GM21423 (cell line): Measurements from ENCODE around the gene ATP11A.
"Not testable (repeated sequence)": the region's sequence is repeated elsewhere in the genome, so short reads cannot be mapped to it uniquely, and the experiment has no call there.

Experiments used
- ATAC-seq: cut with Tn5 transposase; IDR thresholded peaks from one replicate; pipeline ENCODE4 v1.9.1; 2021; ENCODE audit warnings: mild to moderate bottlenecking, moderate library complexity; ENCODE audit not compliant: unreplicated experiment

Gene ATP11A

DNA sequence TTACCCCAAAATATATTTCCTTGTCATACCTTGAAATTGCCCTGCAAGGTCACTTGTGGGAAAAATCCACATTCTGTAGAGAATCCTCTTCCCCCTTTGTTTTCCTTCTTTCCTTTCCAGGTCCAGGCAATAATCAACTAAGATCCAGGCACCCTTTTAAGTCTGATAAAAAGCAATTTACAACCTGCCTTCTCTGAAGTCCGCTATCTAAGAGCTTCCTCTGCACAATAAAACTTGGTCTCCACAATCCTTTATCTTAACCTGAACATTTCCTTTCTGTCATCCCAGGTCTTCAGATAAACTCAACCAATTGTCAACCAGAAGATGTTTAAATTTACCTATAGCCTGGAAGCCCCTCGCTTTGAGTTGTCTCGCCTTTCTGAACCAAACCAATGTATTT lies 19.5 kb downstream of the ATP11A start:
- ATAC-seq, result not testable (repeated sequence)

DNA sequence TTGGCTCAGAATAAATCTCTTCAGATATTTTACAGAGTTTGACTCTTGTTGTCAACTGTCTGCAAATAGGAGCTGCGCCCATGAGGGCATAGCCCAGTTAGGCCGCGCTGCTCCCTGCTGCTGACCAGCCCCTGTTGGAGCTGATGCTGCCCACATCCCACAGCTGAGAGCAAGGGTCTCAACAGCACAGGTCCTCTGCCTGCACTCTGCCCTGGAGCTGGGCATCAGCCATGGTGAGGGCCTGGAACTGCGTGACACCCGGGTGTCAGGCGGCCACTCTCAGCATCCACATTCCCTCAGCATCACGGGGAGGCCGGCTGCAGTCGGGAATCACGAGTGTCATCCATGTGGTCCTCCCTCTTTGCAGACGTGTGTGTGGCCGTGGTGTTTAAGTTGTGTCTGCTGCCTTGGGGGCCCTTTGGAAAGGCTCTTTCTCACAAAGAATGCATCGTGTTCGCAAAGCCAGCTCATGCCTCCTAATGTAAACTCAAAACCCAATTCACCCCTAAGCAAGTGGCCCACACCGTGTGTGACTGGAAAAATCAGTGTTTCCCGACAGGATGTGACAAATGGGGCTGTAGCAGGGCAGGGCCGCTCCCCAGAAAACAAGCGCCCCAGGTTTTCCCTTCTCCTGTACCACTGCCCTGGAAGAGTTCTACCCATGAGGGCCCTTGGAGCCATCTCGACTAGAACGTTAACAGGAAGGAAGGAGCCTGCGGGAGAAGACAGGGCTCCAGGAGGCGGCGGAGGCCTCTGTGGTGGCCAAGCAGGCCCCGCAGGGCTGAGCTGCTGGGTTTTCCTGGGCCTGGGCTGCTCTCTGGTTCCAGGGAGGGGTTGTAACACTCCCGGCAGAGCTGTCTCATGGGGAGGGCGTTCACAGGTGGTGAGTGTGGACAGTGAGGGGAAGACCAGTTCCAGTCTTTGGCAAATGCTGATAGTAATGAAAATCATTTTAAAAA lies 20.3 kb downstream of the ATP11A start:
- ATAC-seq, result no peak

DNA sequence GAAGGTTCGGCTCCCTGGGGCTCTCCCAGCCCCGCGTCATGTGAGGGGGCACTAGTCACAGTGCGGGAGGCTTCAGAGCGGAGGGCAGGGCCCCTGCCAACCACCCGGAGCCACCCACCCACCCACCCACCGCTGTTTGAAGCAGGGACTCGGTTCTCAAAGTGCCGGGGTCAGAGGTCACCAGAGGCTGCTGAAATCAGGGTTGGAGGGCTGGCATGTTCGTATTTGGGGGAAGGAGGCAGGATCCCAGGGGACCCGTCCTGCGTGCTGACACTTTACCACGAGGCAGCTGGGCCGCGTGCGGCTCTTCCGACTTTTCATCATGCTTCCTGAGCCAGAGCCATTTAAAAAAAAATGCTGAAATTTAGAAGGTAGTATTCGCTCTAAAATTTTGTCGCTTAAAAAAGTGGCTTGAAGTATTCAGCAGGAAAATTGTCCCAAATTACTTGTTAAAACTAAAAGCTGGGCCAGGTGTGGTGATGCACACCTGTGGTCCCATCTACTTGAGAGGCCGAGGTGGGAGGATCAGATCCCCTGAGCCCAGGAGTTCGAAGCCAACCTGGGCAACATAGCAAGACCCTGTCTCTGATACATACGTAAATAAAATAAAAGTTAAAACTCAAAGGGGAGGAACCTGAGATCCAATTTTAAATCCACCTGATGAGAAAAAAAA lies 21.2 kb downstream of the ATP11A start:
- ATAC-seq, result no peak

DNA sequence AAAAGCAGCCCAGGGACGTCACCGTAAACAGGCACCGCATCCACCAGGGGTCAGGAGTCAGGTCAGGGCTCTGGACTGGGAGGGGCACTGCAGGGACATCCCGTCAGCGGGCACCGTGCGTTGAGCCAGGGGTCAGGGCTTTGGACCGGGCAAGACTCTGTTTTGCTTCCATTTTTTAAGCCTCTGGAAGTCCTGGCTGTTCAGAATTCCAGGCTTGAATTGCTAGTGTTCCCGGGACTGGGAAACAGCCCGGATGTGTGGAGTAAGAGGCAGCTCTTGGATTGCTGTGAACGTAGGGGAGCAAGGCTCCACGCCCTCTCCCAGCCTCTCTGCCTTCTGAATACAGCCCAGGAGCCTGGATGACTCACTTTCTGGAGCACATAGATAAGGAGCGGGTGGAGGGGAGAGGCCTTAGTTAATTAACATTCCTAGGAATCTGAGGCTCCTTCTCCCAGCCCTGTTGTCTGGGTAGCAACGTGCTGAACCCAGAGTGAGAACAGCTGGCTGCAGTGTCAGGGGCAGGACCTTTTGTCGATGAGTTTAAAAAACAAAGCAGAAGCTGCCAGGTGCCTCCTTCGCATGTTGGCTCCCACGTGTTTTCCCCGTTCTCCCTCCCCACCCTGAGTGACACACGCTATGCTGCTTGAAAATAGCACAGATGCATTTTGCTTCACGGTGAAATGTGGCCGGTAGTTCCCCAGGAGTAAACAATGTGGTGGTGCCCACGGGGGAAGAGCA lies 21.9 kb downstream of the ATP11A start:
- ATAC-seq, result no peak

DNA sequence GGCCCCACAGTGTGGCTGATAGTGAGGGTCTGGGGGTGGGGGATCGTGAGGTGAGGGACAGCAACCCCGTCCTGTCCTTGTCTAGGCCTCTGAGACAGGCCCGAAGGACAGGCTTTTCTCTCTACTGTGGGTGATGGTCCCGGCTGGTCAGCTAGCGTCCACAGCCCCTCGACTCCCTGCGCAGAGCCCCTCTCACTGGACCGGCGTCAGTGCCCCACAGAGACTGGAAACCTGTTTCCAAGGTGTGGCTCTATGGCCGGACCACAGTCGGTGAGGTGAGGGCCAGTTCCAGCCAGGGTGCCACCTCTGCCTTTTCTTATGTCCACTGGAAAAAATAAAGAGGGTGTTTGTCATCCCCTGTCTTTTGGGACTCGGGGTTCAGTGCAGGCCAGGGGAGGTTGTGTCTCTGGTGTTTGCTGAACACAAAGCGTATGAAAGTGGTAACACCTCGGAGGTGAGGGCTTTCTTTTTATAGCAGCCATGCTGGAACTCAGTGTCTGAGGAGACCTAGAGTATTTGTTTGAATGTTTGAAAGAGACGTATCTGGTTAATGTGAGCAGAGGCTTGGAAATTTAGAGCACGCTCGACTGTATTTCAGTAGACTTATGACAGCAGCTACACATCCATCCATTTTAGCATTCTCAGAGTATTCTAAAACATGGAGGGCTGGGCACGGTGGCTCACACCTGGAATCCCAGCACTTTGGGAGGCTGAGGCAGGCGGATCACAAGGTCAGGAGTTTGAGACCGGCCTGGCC lies 22.8 kb downstream of the ATP11A start:
- no peak for ATAC-seq

DNA sequence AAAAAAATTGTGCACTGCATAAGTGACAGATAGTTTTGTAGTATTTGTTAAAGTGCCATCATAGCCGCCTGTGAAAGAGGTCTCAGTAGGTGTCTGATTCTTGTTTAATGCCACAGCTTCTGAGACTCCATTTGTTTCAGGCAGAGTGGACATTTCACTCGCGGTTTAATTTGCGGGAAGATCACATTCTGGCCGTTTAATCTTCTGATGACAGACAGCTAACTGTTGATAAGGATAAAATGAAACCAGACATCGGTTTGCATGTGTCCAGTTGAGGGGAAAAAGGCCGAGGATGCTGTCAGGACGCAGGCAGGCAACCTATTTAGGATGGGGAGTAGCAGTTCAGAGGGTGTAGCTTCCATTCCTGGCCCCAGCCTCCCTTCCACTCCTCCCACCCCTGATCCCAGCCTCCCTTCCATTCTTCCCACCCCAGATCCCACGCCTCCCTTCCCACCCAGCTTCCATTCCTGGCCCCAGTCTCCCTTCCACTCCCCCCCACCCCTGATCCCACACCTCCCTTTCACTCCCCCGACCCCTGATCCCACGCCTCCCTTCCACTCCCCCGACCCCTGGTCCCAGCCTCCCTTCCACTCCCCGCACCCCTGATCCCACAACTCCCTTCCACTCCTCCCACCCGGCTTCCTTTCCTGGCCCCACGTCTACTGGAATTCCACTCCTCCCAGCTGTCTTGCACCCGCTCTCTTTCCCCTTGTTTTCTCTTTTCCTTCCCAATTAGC lies 23.8 kb downstream of the ATP11A start:
- no peak for ATAC-seq

DNA sequence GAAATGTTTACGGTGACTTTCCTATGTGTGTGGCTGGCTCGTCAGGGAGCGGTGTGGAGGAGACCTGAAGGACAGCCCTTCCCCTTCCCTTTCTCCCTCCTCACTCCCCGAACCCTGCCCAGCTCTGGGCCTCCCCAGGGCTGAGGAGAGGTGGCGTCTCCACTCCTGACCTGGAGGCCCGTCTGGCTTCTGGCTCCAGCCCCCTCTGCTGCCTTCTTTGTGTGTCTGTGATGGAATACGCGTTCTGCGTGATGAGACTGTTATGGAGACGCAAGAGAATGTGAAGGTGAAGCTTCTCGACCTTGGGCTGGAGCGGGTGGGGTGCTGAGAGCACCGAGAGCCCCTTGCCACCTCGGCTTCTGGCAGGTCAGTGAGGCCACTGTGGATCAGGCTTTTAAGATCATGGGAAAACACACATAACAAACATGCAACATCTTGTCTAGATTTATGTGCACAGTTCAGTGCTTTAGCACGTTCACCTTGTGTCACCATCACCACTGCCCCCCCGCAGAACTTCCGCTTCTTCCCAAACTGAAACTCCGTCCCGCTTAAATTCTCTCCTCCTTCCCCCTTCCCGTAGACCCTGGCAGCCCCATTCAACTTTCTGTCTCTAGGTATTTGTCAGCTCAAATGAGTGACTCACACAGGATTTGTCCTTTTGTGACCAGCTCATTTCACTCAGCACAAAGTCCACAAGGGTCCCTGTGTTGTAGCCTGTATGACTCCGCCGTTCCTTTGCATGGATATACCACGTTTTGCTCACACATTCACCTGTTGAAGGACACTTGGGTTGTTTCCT lies 24.7 kb downstream of the ATP11A start:
- no peak for ATAC-seq

DNA sequence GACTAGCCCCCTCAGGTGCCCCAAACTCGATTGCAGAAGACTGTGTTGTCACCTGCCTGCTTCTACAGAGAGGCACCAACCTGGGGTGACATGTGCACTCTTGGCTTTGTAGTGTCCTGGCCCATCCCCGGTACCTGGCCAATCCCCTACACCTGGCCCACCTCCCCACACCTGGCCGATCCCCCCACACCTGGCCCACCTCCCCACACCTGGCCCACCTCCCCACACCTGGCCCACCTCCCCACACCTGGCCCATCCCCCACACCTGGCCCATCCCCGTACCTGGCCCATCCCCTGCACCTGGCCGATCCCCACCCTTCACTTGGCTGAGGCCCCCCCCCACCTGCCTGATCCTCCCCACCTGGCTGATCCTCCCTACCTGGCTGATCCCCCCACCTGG lies 25.4 kb downstream of the ATP11A start:
- ATAC-seq, result no peak

DNA sequence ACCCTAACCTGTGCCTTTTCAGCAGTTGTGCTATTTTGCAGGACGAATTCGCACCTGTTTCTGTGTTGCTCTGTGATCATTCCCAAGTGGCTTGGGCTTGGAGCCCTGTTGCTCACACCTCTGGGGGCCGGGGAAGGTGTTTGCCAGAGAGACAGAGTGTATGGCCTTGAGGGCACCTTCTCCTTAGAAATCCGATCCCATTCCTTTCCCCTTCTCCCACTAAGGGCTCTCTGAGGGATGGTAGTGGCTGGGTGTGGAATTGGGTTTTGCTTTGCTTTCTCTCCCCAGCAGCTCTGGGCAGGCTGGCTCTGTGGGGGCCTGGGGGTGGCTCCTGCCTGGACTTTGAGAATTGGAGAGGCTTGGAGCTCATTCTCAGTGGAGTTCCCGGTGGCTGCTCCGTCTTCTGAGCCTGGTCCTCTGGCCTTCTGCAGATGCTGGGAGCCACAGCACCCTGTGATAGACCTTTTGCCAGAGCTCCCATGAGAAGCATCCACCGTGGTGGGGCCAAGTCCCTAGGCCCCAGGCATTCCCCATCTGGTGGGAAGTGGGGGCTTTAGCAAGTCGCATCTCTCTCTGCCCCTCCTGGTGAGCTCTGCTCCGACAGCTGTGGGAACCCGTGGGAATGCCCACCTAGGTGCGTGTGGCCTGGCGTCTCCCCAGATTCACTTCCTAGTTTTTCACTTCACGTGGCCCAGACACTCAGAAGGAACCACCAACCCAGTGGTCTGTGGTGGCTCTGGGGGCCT lies 26.1 kb downstream of the ATP11A start:
- ATAC-seq, result no peak

DNA sequence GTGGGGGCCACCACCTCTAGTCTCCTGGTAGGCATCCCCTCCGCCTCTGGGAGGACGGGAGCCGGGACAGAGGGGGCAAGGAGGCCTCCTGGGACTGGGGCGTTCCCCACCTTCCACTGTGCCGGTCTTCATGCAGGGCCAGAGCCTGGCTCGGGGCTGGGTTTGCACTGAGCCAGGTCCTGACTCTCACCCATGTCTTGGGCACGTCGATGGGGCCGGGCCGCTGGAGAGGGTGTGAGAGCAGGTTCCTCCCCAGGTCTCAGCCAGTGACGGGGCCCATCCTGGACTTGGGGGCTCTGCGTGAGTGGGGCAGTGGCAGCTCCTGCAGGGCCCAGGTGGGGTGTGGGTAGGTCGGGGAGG lies 26.6 kb downstream of the ATP11A start:
- ATAC-seq, result no peak

DNA sequence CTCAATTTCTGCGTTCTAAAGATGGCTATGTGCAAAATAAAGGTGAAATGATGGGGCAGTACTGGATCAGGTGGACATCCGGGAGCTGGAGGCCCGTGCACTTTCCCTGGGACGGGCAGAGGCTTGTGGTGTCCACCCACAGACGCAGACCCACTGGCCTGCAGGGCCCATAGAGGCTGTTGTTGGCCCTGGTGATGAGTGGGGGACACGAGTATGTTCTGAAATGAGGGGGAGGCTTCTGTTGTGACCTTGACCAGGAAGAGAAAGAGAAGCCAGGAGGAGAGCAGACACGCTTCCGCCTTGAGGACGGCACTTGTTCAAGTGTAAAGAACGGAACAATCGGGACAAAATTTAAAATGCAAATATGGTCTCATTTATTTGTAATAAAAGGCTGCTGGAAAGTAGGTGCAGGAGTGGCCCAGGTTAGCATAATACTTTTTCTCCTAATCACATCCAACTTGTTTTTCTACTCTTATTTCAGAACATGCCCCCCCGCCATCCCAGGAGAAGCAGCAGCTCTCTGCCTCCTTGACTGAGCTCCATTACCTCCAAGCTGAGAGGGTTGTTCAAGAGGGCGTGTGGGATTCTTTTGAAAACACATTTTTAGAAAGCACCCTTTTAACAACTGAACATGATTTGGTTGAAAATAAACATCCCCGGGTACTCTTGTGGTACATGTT lies 27.1 kb downstream of the ATP11A start:
- no peak for ATAC-seq

DNA sequence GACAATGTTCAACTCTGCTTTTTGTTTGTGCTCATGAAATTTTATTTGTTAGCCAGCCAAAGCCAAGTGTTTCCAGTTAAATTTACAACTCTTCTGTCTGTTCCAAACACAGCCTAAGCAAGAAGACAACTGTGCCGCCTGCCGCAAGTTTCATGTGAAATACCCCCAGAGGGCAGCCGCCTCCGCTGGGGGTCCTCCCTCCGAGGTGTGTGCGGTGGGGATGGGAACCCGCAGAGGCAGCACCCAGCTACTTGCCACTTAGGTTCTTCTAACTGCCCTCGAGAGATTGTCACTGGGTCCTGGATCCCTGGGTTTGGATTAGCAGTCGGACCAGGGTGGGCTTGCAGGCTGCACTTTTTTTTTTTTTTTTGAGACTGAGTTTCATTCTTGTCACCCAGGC lies 28.5 kb downstream of the ATP11A start:
- no peak for ATAC-seq

DNA sequence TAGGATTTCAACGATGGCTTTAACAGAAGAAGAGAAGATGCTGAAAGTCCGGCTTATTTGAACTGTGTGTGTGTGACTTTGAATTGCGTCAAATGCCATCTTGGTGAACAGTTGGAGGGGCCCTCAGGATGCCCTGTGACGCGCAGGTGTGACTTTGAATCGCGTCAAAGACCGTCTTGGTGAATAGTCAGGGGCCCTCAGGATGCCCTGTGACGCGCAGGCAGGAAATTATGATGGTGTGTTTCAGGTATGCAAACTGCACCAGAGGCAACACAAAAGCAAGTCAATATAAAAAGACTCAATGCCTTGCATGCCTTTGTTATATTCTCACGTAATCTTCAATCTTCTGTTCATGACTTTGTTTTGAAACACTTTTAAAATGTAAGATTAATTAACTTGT lies 29.2 kb downstream of the ATP11A start:
- no peak for ATAC-seq

DNA sequence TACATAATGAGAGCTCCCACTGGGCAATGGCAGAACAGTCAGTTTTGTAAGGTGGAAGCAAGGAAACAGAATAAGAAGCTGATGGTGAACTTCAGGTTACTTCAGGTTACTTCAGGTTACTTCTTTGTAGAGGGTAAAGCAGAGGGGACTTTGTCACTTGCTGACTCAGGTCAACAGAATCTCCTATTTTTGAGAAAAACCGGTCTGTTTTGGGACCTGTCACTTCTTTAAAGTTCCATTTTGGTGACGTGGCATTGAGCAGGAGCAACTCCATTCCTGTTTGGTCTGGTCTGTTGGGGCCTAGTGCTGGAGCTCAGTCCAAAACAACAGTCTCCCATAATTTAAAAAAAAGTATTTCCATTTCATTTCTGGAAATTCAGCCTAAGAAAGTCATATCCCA lies 29.7 kb downstream of the ATP11A start:
- no peak for ATAC-seq

DNA sequence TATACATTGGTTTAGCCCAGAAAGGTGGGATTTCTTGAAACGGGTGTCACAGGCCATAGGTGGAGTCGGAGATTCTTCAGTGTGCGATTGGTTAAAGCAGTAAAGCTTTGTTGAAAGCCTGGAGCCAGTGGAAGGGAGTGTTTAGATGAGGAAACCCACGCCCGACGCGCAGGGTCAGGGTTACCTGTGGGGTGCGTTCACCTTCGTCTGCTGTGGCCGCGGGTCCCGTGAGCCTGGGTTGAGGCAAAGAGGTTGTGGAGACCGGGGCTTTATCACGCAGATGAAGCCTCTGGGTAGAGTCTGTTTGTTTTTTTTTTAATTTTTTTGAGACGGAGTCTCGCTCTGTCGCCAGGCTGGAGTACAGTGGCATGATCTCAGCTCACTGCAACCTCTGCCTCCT lies 30.4 kb downstream of the ATP11A start:
- ATAC-seq, result no peak

DNA sequence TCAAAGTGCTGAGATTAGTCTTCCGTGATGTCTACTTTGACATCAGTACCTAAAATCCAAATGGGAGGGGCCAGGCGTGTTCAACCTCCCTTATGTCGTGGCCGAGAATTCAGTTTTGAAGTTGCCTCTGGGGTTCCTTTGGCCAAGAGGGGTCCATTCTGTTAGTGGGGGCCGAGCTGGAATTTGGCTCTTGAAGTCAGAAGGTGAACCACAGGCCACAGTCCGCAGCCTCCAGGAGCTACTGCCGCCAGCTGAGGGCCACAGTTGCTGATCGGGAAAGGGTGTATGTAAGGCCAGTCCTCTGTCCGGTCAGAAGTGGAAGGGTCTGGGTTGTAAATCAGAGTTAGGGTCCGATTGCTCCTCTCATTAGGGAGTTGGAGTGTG lies 31.0 kb downstream of the ATP11A start:
- no peak for ATAC-seq

DNA sequence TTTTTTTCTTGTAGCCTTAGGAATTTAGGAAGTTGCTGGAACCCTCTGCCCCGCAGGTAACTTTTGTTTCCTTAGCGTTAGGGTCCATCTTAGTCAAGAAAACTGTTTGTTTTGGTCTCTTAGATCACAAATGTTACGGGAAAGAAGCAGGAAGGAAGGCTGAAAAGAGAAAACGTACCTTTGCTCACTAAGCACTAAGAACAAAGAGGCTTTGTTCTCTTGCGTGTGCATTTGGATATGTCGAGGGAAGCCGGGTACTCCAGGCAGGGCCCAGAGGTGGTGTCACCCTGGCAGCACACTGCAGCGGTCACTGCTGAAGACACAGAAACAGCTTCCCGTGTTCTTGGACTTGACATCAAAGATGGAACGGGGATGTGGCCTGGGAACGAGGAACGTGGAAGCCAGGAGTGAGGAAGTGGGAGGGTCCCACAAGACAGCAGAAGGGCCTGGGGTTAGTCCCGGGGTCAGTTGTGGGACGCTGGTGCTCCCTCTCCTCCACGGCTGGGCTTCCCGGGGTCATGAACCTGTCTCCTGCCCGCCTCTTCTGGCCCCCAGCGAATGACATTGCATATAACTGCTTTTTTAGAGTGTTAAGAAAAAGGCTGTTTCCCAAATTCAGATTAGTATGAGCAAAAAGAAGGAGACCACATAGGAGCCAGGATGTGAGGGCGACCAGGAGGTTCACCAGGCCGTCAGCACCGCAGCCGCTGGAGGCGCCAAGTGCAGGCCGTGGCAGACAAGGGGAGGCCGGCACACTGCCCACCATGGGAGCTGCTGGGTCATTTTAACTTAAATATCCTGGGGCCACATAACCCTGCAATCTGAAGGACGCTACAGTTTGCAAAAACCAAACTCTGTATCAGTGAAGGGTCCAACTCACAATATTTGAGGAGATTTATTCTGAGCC lies 31.6 kb downstream of the ATP11A start:
- ATAC-seq, result no peak
